GM23338 (cell line): ENCODE data around the gene IFI16. TPM values are rescaled to one million over a fixed set of nuclear protein-coding genes. Genes with fewer than 3 reads are reported as not detected.

ENCODE experiments used
- ATAC-seq: fragments of 200-7000 bp; cut with Tn5 transposase; 3 replicates; pipeline ENCODE4 v1.9.1; 2020
- DNase-seq: peaks from one replicate; pipeline ENCODE4 v3.0.0-alpha.2; 2015; ENCODE audit warnings: low spot score
- H2AFZ ChIP-seq: fragments of 200-600 bp; sonication (generic); 2 replicates; pipeline ENCODE4 v1.8.0; 2016; ENCODE audit warnings: antibody characterized with exemption, mild to moderate bottlenecking, moderate library complexity
- H3F3A ChIP-seq: fragments of 200-600 bp; sonication (generic); replicated peaks from 2 replicates; pipeline ENCODE4 v1.8.0; 2017; ENCODE audit warnings: antibody characterized with exemption, mixed run types, low read depth
- H3K27ac ChIP-seq: fragments of 200-600 bp; sonication (generic); 2 replicates; pipeline ENCODE4 v1.6.1; 2016; ENCODE audit warnings: low read depth
- H3K27me3 ChIP-seq: fragments of 200-600 bp; sonication (generic); 2 replicates; pipeline ENCODE4 v1.8.0; 2016; ENCODE audit warnings: mild to moderate bottlenecking, mixed run types, moderate library complexity; ENCODE audit not compliant: insufficient read depth
- H3K36me3 ChIP-seq: fragments of 200-600 bp; sonication (generic); 2 replicates; pipeline ENCODE4 v1.8.0; 2016; ENCODE audit warnings: mild to moderate bottlenecking; ENCODE audit not compliant: insufficient read depth
- H3K4me1 ChIP-seq: fragments of 200-600 bp; sonication (generic); 2 replicates; pipeline ENCODE4 v1.8.0; 2016; ENCODE audit warnings: mild to moderate bottlenecking, moderate library complexity; ENCODE audit not compliant: insufficient read depth
- H3K4me2 ChIP-seq: fragments of 200-600 bp; sonication (generic); 2 replicates; pipeline ENCODE4 v1.7.1; 2017; ENCODE audit warnings: mixed run types
- H3K4me3 ChIP-seq: fragments of 200-600 bp; sonication (generic); 2 replicates; pipeline ENCODE4 v1.6.1; 2016; ENCODE audit warnings: mixed run types
- H3K79me2 ChIP-seq: fragments of 200-600 bp; sonication (generic); replicated peaks from 2 replicates; pipeline ENCODE4 v1.8.0; 2017; ENCODE audit warnings: mild to moderate bottlenecking; ENCODE audit not compliant: insufficient read depth
- H3K9me2 ChIP-seq: fragments of 200-600 bp; sonication (generic); 2 replicates; pipeline ENCODE4 v1.8.0; 2017; ENCODE audit not compliant: insufficient read depth
- H4K20me1 ChIP-seq: fragments of 200-600 bp; sonication (generic); replicated peaks from 2 replicates; pipeline ENCODE4 v1.8.0; 2017; ENCODE audit warnings: mild to moderate bottlenecking; ENCODE audit not compliant: insufficient read depth
- H3K27ac Mint-ChIP-seq: 2 replicates; pipeline ENCODE4 v1.8.0; 2020; ENCODE audit warnings: inconsistent platforms, mild to moderate bottlenecking, moderate library complexity, mixed read lengths
- H3K27me3 Mint-ChIP-seq: 3 replicates; pipeline ENCODE4 v1.8.0; 2022; ENCODE audit warnings: low read depth, mild to moderate bottlenecking, moderate library complexity, mixed read lengths, inconsistent platforms; ENCODE audit not compliant: insufficient read depth, poor library complexity
- H3K36me3 Mint-ChIP-seq: 3 replicates; pipeline ENCODE4 v1.8.0; 2021; ENCODE audit warnings: low read depth, mild to moderate bottlenecking, inconsistent platforms, moderate library complexity, mixed read lengths
- H3K4me1 Mint-ChIP-seq: 3 replicates; pipeline ENCODE4 v1.8.0; 2020; ENCODE audit warnings: mild to moderate bottlenecking, inconsistent platforms, mixed read lengths
- H3K4me3 Mint-ChIP-seq: 3 replicates; pipeline ENCODE4 v1.8.0; 2021; ENCODE audit warnings: moderate library complexity, mild to moderate bottlenecking, inconsistent platforms, mixed read lengths
- H3K9me3 Mint-ChIP-seq: 3 replicates; pipeline ENCODE4 v1.8.0; 2020; ENCODE audit warnings: moderate library complexity, mild to moderate bottlenecking, inconsistent platforms, mixed read lengths
- CREB1 ChIP-seq: fragments of 250-450 bp; sonication (Bioruptor Pico); IDR thresholded peaks from 2 replicates; pipeline ENCODE4 v1.5.0; 2020; ENCODE audit warnings: low read depth, mild to moderate bottlenecking, moderate library complexity
- CTCF ChIP-seq, 2 experiments: fragments of 200-600 bp in 1 of 2; sonication (generic) in 1 of 2; conservative IDR thresholded peaks; 2 replicates each; pipeline versions ENCODE4 v1.5.1 to v1.6.1; 2016 to 2017; ENCODE audit warnings: antibody characterized with exemption in 2 of 2, low read depth in 2 of 2, mild to moderate bottlenecking in 2 of 2, moderate library complexity in 1 of 2
- ETS1 ChIP-seq: IDR thresholded peaks from 2 replicates; pipeline ENCODE4 v1.6.1; 2016; ENCODE audit warnings: antibody characterized with exemption
- EZH2 ChIP-seq: fragments of 200-600 bp; sonication (generic); IDR thresholded peaks from one replicate; pipeline ENCODE4 v1.8.0; 2017; ENCODE audit warnings: antibody characterized with exemption, mild to moderate bottlenecking, low read depth; ENCODE audit not compliant: unreplicated experiment
- EZH2phosphoT487 ChIP-seq: fragments of 200-600 bp; sonication (generic); IDR thresholded peaks from one replicate; pipeline ENCODE4 v1.8.1; 2018; ENCODE audit warnings: antibody characterized with exemption; ENCODE audit not compliant: unreplicated experiment
- JUNB ChIP-seq: IDR thresholded peaks from one replicate; pipeline ENCODE4 v1.6.1; 2016; ENCODE audit warnings: antibody characterized with exemption; ENCODE audit not compliant: unreplicated experiment
- NANOG ChIP-seq: IDR thresholded peaks from 2 replicates; pipeline ENCODE4 v1.6.1; 2016; ENCODE audit warnings: antibody characterized with exemption, borderline replicate concordance
- POLR2AphosphoS5 ChIP-seq: IDR thresholded peaks from 2 replicates; pipeline ENCODE4 v1.6.1; 2016; ENCODE audit warnings: antibody characterized with exemption, low read depth
- REST ChIP-seq: IDR thresholded peaks from one replicate; pipeline ENCODE4 v1.6.1; 2018; ENCODE audit warnings: antibody characterized with exemption; ENCODE audit not compliant: unreplicated experiment
- STAT1 ChIP-seq: IDR thresholded peaks from one replicate; pipeline ENCODE4 v1.6.1; 2016; ENCODE audit warnings: antibody characterized with exemption; ENCODE audit not compliant: unreplicated experiment
- ZNF114 ChIP-seq: fragments of 250-450 bp; sonication (Bioruptor Pico); IDR thresholded peaks from 2 replicates; pipeline ENCODE4 v1.5.0; 2020; ENCODE audit warnings: mild to moderate bottlenecking, moderate library complexity
- ZNF331 ChIP-seq: fragments of 250-450 bp; sonication (Bioruptor Pico); IDR thresholded peaks from 2 replicates; pipeline ENCODE4 v1.5.0; 2020; ENCODE audit warnings: low read depth, mild to moderate bottlenecking, moderate library complexity
- ZNF462 ChIP-seq: fragments of 250-450 bp; sonication (Bioruptor Pico); IDR thresholded peaks from 2 replicates; pipeline ENCODE4 v1.5.0; 2020; ENCODE audit warnings: mild to moderate bottlenecking, moderate library complexity
- polyA plus RNA-seq: library from polyadenylated mRNA; unstranded; fragments of >200 nt; fragmentation: Nextera tagmentation; extraction: Ambion mirVana; gene quantifications from 2 replicates; pipeline ENCODE4 v1.2.1, GENCODE V29; 2016
- total RNA-seq: library from RNA; depleted of rRNA; stranded (reverse); fragments of >200 nt; shearing (Covaris generic); gene quantifications from 2 replicates; pipeline ENCODE4 v1.2.3, GENCODE V29; 2014

IFI16 gene
- total and polyA plus RNA-seq, 2 experiments from 2014 or later = 0.31 to 2.1 TPM

- no peaks in the 10 kb centered on the region for H3F3A ChIP-seq
- no peaks in the 10 kb centered on the region for H3K9me3 Mint-ChIP-seq
- no peaks in the 10 kb centered on the region for H3K4me1 Mint-ChIP-seq
- TF ChIP-seq POLR2AphosphoS5 = no peak
- TF ChIP-seq EZH2 = no peak
- TF ChIP-seq REST = no peak
- no peak for TF ChIP-seq STAT1
- TF ChIP-seq ZNF462 (CRISPR knock-in tag) = no peak
- TF ChIP-seq CTCF (conservative IDR thresholded peaks at IDR 0.05; ENCODE audit: low read depth in 2 of 2) = no peak
- no peak for TF ChIP-seq JUNB
- TF ChIP-seq CREB1 = no peak
- no peak for TF ChIP-seq NANOG
- no peak for TF ChIP-seq ZNF114 (CRISPR knock-in tag)
- TF ChIP-seq EZH2phosphoT487 = no peak
- TF ChIP-seq ETS1 = no peak
- TF ChIP-seq ZNF331 (CRISPR knock-in tag) = no peak
- DNase-seq (no peak), ATAC-seq (no peak)
- H3K27ac Mint-ChIP-seq = no peak overlapping the region
- H3K27ac ChIP-seq = no peak overlapping the region
- H3K4me1 ChIP-seq = no peaks in the 10 kb centered on the region
- H3K27me3 Mint-ChIP-seq = no peaks in the 10 kb centered on the region
- no peak overlapping the region for H3K4me2 ChIP-seq
- no peak overlapping the region for H3K4me3 ChIP-seq
- H2AFZ ChIP-seq = no peak overlapping the region
- no peaks in the 10 kb centered on the region for H3K79me2 ChIP-seq
- H3K4me3 Mint-ChIP-seq = no peak overlapping the region
- no peaks in the 10 kb centered on the region for H3K27me3 ChIP-seq
- no peaks in the 10 kb centered on the region for H3K36me3 ChIP-seq
- H3K9me2 ChIP-seq = no peaks in the 10 kb centered on the region
- no peaks in the 10 kb centered on the region for H4K20me1 ChIP-seq
- H3K36me3 Mint-ChIP-seq = no peaks in the 10 kb centered on the region
Observed at GRCh38 chr1:159088050-159088449, 78.3 kb downstream of the IFI16 start.
